PC-9 (cell line): ENCODE results near the gene CCT6A. TPM values are rescaled to one million over a fixed set of nuclear protein-coding genes. Genes with fewer than 3 reads are reported as not detected.
"Not testable (repeated sequence)": the region's sequence is repeated elsewhere in the genome, so short reads cannot be mapped to it uniquely, and the experiment has no call there.

ENCODE experiments used
- BruUV-seq: library from RNA; stranded (reverse); fragments of 400-500 nt; replicated peaks from 2 replicates; lab custom pipeline; 2021; lab: Mats Ljungman, UMichigan
- CTCF ChIA-PET: fragments of 300-600 bp; sonication (Branson Sonifier 250); formaldehyde crosslinking; loops from one replicate; lab custom pipeline; 2022; ENCODE audit warnings: antibody characterized with exemption; lab: Charles Lee
- POLR2A ChIA-PET: fragments of 300-600 bp; sonication (Branson Sonifier 250); formaldehyde crosslinking; loops from one replicate; lab custom pipeline; 2022; ENCODE audit warnings: antibody characterized with exemption; ENCODE audit not compliant: unreplicated experiment; lab: Charles Lee
- DNase-seq, 2 experiments: peaks; one replicate each; pipeline versions ENCODE4 v3.0.0 to v3.0.0-alpha.2; 2015 to 2022; ENCODE audit warnings: mixed read lengths in 1 of 2
- H2AFZ ChIP-seq: fragments of 200-600 bp; sonication (generic); 2 replicates; pipeline ENCODE4 v1.8.1; 2017; ENCODE audit warnings: antibody characterized with exemption
- H3F3A ChIP-seq: fragments of 200-600 bp; sonication (generic); 2 replicates; pipeline ENCODE4 v1.8.1; 2017; ENCODE audit warnings: antibody characterized with exemption, mild to moderate bottlenecking, low read depth; ENCODE audit not compliant: insufficient read depth
- H3K27ac ChIP-seq: fragments of 200-600 bp; sonication (generic); 2 replicates; pipeline ENCODE4 v1.6.1; 2016; ENCODE audit warnings: mixed run types
- H3K27me3 ChIP-seq: fragments of 200-600 bp; sonication (generic); 2 replicates; pipeline ENCODE4 v1.6.1; 2016; ENCODE audit warnings: low read depth, mixed run types; ENCODE audit not compliant: insufficient read depth
- H3K36me3 ChIP-seq: fragments of 200-600 bp; sonication (generic); 2 replicates; pipeline ENCODE4 v1.6.1; 2016; ENCODE audit warnings: low read depth, mixed run types
- H3K4me1 ChIP-seq: fragments of 200-600 bp; sonication (generic); replicated peaks from 2 replicates; pipeline ENCODE4 v1.6.1; 2016; ENCODE audit warnings: mixed run types; ENCODE audit not compliant: insufficient read depth
- H3K4me2 ChIP-seq: fragments of 200-600 bp; sonication (generic); 2 replicates; pipeline ENCODE4 v1.6.1; 2017; ENCODE audit warnings: mixed run types
- H3K4me3 ChIP-seq: fragments of 200-600 bp; sonication (generic); 2 replicates; pipeline ENCODE4 v1.6.1; 2016; ENCODE audit warnings: mixed run types
- H3K79me2 ChIP-seq: fragments of 200-600 bp; sonication (generic); 2 replicates; pipeline ENCODE4 v1.6.1; 2017; ENCODE audit warnings: low read depth, mixed run types
- H3K9me2 ChIP-seq: fragments of 200-600 bp; sonication (generic); 2 replicates; pipeline ENCODE4 v1.8.1; 2017; ENCODE audit warnings: mild to moderate bottlenecking; ENCODE audit not compliant: insufficient read depth
- H3K9me3 ChIP-seq: fragments of 200-600 bp; sonication (generic); 2 replicates; pipeline ENCODE4 v1.8.1; 2016; ENCODE audit warnings: low read depth; ENCODE audit not compliant: insufficient read depth
- H4K20me1 ChIP-seq: fragments of 200-600 bp; sonication (generic); 2 replicates; pipeline ENCODE4 v1.8.1; 2017; ENCODE audit not compliant: insufficient read depth
- EZH2 ChIP-seq: fragments of 200-600 bp; sonication (generic); IDR thresholded peaks from 2 replicates; pipeline ENCODE4 v1.8.0; 2017; ENCODE audit warnings: antibody characterized with exemption, low read depth
- intact Hi-C: fragments of 100-400 bp; cut with micrococcal nuclease; formaldehyde crosslinking; loops from one replicate; pipeline ENCODE4 v1.10.0; 2022; ENCODE audit not compliant: unreplicated experiment
- total RNA-seq: library from RNA; stranded (reverse); gene quantifications from 2 replicates; pipeline ENCODE4 v1.2.3, GENCODE V29; 2021
- TF ChIP-seq, protein P1 (sequence below): fragments of 200-600 bp; sonication (generic); conservative IDR thresholded peaks from 2 replicates; pipeline ENCODE4 v1.6.1; 2017; ENCODE audit warnings: mixed run types, antibody characterized with exemption, mild to moderate bottlenecking, moderate library complexity

The CCT6A gene
- total RNA-seq, 1 experiment from 2014 or later: 323 TPM

DNA sequence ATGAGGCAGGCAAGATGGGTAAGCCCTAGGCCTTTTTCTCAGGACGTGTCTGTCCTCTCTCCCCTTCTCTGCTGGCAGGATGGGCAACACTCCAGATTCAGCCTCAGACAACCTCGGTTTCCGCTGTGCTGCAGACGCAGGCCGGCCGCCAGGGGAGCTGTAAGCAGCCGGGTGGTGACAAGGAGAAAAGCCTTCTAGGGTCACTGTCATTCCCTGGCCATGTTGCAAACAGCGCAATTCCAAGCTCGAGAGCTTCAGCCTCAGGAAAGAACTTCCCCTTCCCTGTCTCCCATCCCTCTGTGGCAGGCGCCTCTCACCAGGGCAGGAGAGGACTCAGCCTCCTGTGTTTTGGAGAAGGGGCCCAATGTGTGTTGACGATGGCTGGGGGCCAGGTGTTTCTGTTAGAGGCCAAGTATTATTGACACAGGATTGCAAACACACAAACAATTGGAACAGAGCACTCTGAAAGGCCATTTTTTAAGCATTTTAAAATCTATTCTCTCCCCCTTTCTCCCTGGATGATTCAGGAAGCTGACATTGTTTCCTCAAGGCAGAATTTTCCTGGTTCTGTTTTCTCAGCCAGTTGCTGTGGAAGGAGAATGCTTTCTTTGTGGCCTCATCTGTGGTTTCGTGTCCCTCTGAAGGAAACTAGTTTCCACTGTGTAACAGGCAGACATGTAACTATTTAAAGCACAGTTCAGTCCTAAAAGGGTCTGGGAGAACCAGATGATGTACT lies 28.1 kb downstream of the CCT6A start:
- CTCF ChIA-PET: no interaction called here
- Histone ChIP-seq H3K4me1 (peaks cover 27% of the 10 kb centered on the region), H3K4me3 (no peak overlapping the region), H3K27me3 (no peaks in the 10 kb centered on the region), H3K9me3 (no peaks in the 10 kb centered on the region), H4K20me1 (peaks cover 2% of the 10 kb centered on the region; the same call in 1 of the 2 replicates), H2AFZ (no peak overlapping the region), H3F3A (peaks cover 40% of the 10 kb centered on the region), H3K4me2 (no peak overlapping the region), H3K9me2 (no peaks in the 10 kb centered on the region), H3K79me2 (peaks cover 6% of the 10 kb centered on the region; the same call in 1 of the 2 replicates), H3K36me3 (peaks cover 34% of the 10 kb centered on the region), H3K27ac (no peak overlapping the region)
- POLR2A ChIA-PET: interaction anchor here (0.5 kb wide), 1 partner anchor 16 kb away, joined by 4 read pairs; no protein-coding TSS in a partner anchor
- no peak for TF ChIP-seq EZH2
- TF ChIP-seq, protein P1, sequence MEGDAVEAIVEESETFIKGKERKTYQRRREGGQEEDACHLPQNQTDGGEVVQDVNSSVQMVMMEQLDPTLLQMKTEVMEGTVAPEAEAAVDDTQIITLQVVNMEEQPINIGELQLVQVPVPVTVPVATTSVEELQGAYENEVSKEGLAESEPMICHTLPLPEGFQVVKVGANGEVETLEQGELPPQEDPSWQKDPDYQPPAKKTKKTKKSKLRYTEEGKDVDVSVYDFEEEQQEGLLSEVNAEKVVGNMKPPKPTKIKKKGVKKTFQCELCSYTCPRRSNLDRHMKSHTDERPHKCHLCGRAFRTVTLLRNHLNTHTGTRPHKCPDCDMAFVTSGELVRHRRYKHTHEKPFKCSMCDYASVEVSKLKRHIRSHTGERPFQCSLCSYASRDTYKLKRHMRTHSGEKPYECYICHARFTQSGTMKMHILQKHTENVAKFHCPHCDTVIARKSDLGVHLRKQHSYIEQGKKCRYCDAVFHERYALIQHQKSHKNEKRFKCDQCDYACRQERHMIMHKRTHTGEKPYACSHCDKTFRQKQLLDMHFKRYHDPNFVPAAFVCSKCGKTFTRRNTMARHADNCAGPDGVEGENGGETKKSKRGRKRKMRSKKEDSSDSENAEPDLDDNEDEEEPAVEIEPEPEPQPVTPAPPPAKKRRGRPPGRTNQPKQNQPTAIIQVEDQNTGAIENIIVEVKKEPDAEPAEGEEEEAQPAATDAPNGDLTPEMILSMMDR: no peak
- DNase-seq: no peak
- no TSS peak for BruUV-seq
- intact Hi-C loops: no loop called here

DNA sequence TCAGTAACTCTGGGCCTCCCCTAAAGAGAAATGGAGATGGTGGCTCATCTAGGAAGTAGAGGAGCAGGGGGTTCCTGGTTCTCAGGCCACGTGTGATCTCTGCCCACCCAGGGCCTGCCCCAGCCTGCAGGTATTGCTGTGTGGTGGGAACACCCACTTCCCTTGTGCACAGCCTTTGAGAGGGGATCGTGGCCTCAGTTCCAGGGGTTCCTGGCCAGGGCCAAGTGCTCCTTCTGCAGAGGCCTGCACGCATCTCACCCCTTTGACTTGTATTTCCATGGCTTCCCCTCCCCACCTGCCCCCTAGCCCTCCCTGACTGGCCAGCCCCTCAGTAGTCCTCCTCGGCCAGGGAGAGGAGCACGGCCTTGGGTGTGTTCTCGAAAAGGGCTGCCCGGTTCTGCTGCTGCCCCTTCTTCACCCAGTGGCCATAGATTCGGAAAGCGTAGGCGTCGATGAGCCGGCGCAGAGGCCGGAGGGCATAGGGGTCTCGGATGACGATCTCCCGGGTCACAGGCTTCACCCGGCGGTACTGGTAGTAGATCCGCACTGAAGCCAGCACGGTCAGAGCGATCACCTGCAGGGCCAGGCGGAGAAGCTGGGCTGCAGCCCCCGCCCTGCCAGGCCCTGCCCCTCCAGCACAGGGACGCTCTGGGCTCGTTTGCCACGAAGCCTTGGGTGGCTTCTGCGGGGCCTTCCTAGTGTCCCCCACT lies 29.3 kb downstream of the CCT6A start:
- DNase-seq, POLR2A ChIA-PET, BruUV-seq, H3K4me3 ChIP-seq, H3K79me2 ChIP-seq, H3K9me2 ChIP-seq, H3K4me2 ChIP-seq, H2AFZ ChIP-seq, H3K27ac ChIP-seq, H4K20me1 ChIP-seq, intact Hi-C loops, H3K9me3 ChIP-seq, CTCF ChIA-PET, H3K27me3 ChIP-seq: not testable (repeated sequence)
- peaks cover 27% of the 10 kb centered on the region for H3F3A ChIP-seq
- peaks cover 31% of the 10 kb centered on the region for H3K36me3 ChIP-seq
- H3K4me1 ChIP-seq: peaks cover 16% of the 10 kb centered on the region

DNA sequence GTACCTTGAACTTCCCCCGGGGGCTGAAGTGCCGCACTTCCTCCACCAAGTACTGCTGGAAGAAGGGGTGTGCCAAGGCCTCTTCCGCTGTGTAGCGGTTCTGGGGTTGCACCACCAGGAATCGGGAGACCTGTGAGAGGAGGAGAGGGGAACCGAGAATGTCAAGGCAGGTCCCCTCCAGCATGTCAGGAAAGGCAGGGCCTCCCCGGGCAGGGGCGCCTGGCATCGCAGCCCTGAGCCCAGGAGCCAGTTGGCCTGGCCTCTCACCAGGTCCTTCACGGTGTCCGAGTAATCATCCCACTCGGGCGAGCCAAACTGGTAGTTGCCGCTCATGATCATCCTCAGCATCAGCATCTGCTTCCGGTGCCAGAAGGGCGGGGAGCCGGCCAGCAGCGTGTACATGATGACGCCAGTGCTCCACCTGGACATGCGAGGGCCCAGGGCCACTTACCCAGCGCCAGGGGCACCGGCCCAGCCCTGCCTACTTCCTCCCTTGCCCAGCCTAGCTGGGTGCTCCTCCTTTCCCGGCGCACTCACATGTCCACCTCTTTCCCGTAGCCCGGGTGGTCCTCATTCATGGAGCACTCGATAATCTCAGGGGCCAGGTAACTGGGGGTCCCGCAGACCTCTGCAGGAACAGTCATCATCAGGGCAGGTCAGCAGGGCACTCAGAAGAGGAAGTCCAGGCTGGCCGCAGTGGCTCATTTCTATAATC lies 30.2 kb downstream of the CCT6A start:
- no peak for DNase-seq
- H2AFZ ChIP-seq: no peak overlapping the region
- H3K27ac ChIP-seq: no peak overlapping the region
- peaks cover 7% of the 10 kb centered on the region for H3K4me1 ChIP-seq
- H3K36me3 ChIP-seq: peaks cover 31% of the 10 kb centered on the region
- H3K9me2 ChIP-seq: no peaks in the 10 kb centered on the region
- H3K27me3 ChIP-seq: no peaks in the 10 kb centered on the region
- no peaks in the 10 kb centered on the region for H3K9me3 ChIP-seq
- no peak overlapping the region for H3K4me2 ChIP-seq
- no peaks in the 10 kb centered on the region for H4K20me1 ChIP-seq
- peaks cover 18% of the 10 kb centered on the region for H3F3A ChIP-seq
- POLR2A ChIA-PET: no interaction called here
- CTCF ChIA-PET: no interaction called here
- no peaks in the 10 kb centered on the region for H3K79me2 ChIP-seq
- TF ChIP-seq, protein P1: no peak
- TF ChIP-seq EZH2: no peak
- intact Hi-C loops: no loop called here
- no TSS peak for BruUV-seq
- H3K4me3 ChIP-seq: no peak overlapping the region
